Thymus (tissue), 14 donors: ENCODE results near the gene KRT4. TPM values are rescaled to one million over a fixed set of nuclear protein-coding genes. Genes with fewer than 3 reads are reported as not detected.
"Not testable (repeated sequence)": the region's sequence is repeated elsewhere in the genome, so short reads cannot be mapped to it uniquely, and the experiment has no call there.

ENCODE experiments used
- DNase-seq, 9 donors: peaks; one replicate each; pipeline ENCODE4 v3.0.0-alpha.2; 2013; ENCODE audit warnings: low spot score in 9 of 9, low read depth in 6 of 9, missing footprints in 1 of 9
- H3K27ac ChIP-seq, 2 donors: one replicate each; pipeline ENCODE4 v1.5.1; 2013; ENCODE audit warnings: control low read depth in 1 of 2, low read depth in 1 of 2, low read length in 1 of 2, mild to moderate bottlenecking in 1 of 2, moderate library complexity in 1 of 2
- H3K27me3 ChIP-seq, 2 donors: one replicate each; pipeline ENCODE4 v1.5.1; 2013; ENCODE audit warnings: low read length in 1 of 2; ENCODE audit not compliant: control insufficient read depth in 2 of 2, insufficient read depth in 1 of 2
- H3K36me3 ChIP-seq, 2 donors: one replicate each; pipeline ENCODE4 v1.5.1; 2013; ENCODE audit warnings: low read length in 1 of 2, mild to moderate bottlenecking in 1 of 2, moderate library complexity in 1 of 2; ENCODE audit not compliant: control insufficient read depth in 2 of 2, insufficient read depth in 2 of 2
- H3K4me1 ChIP-seq, 2 donors: one replicate each; pipeline ENCODE4 v1.5.1; 2013; ENCODE audit warnings: low read length in 2 of 2; ENCODE audit not compliant: control insufficient read depth in 2 of 2, insufficient read depth in 2 of 2
- H3K4me3 ChIP-seq, 2 donors: one replicate each; pipeline ENCODE4 v1.5.1; 2013; ENCODE audit warnings: low read length in 2 of 2, control low read depth in 1 of 2, mild to moderate bottlenecking in 1 of 2
- H3K9me3 ChIP-seq, 2 donors: one replicate each; pipeline ENCODE4 v1.5.1; 2013; ENCODE audit warnings: low read length in 1 of 2, mild to moderate bottlenecking in 1 of 2; ENCODE audit not compliant: control insufficient read depth in 2 of 2, insufficient read depth in 1 of 2
- WGBS: extraction: QIAGEN DNeasy Blood & Tissue Kit; methylation state at CpG from one replicate; pipeline ENCODE4 v1.1.7; 2013; 5-methylcytosine and 5-hydroxymethylcytosine counted together
- long read RNA-seq, 10 donors: transcript quantifications; one replicate each; lab custom pipeline, GENCODE V29; 2026
- polyA plus RNA-seq: library from polyadenylated mRNA; stranded (reverse); fragments of 200-250 nt; gene quantifications from one replicate; pipeline ENCODE4 v1.2.3, GENCODE V29; 2013
- total RNA-seq: library from RNA; stranded (reverse); fragments of 120-200 nt; gene quantifications from one replicate; pipeline ENCODE4 v1.2.4, GENCODE V29; 2013
- donor health status: healthy.

Gene KRT4
- 0.66 TPM for total RNA-seq
- 24.8 TPM for polyA plus RNA-seq
- long read RNA-seq, donor 1: 0 reads
- long read RNA-seq, donor 2: 0 reads
- long read RNA-seq, donor 3: 0 reads
- long read RNA-seq, donor 4: 0 reads
- long read RNA-seq, donor 5: 0 reads
- long read RNA-seq, donor 6: 0 reads
- long read RNA-seq, donor 7: 0 reads
- long read RNA-seq, donor 8: 0 reads
- long read RNA-seq, donor 9: 0 reads
- long read RNA-seq, donor 10: 0 reads

DNA sequence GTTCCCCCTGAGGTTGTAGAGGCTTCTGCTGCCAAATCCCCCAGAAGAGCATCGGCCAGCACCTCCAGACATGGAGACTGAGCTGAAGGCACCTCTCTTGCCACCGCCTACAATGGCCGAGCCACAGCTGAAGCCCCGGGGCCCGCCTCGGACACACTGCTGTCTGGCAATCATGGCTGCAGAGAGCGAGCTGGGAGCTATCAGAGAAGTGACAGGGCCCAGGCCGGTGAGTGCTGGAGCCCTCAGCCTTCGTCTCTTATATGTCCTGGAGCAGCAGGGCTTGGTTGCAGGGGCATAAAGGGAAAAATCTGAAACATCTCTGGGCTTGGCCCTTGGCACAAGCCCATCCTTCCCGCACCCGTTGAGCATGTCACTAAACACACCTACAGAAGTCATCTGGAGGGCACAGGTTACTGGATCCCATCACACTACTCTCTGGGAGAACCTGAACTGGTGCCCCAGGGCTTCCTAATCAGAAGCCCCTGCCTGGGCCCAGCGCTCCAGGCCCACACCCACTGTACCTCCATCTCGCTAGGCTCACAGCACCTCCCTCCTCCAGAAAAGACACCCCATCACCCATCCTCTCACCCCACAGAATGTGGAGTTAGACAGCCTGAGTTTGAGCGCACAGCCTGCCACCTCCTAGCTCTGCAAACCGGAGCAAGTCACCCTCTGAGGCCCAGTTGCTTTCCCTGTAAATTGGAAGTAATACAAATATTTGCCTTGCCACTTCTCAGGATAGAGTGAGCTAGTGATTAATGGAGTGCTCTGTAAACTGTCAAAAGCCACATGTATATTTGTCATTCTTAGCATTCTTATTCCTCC lies at the start of gene KRT4:
Gene KRT4, minus strand, starts transcription at position 232 of the 825 bp plus-strand sequence. Its CDS starts 58 bp downstream, at position 174.
- Histone ChIP-seq H3K27ac (no peak within 1 kb of the TSS), H3K9me3 (no peaks in the 10 kb centered on the region), H3K4me1 (no peaks in the 10 kb centered on the region), H3K4me3 (no peak within 1 kb of the TSS), H3K27me3 (peaks cover 0 to 13% of the 10 kb centered on the region in 2 donors), H3K36me3 (no peaks in the 10 kb centered on the region)
- no peak for DNase-seq
- 95% methylated on average over 15 of the region's 15 CpGs for WGBS

DNA sequence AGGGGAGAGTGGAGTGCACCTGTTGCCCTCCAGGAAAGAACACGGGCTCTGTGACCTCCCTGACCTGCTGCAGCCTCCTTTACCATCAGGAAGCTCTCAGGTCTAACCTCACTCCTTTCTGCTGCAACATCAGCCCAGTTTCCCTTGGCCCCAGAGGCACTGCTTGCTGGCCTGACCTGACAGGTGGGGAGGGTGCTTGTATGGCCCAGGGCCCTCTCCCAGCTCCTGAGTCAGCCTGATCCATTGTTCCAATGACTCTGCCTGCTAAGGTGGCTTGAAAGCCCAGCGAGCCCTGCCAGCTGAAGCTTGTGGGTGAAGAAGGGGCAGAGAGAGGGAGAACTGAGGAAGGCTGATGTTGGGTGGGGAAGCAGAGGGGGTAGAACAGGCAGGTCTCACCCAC lies 48.1 kb upstream of the KRT4 start:
- Histone ChIP-seq H3K9me3 (no peaks in the 10 kb centered on the region), H3K4me3 (no peak overlapping the region), H3K27ac (no peak overlapping the region), H3K4me1 (peaks cover 0 to under 1% of the 10 kb centered on the region in 2 donors), H3K27me3 (peaks cover 0 to 6% of the 10 kb centered on the region in 2 donors), H3K36me3 (no peaks in the 10 kb centered on the region)
- DNase-seq: no peak
- WGBS: 81% methylated on average over 2 of the region's 2 CpGs

DNA sequence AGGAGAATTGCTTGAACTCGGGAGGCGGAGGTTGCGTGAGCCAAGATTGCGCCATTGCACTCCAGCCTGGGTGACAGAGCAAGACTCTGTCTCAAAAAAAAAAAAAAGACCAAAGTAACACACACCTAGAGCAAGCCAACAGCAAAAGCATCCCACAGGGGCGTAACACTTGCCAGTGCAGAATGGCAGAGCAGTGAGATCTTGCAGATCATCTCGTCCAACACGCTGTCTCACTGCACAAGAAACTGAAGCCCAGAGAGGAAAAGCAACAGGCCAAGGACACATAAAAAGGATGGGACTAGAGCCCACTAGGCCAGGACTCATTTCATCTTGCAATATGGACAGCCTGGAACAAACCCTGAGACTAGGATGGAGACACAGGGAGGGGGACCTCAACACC lies 47.6 kb upstream of the KRT4 start:
- no peak overlapping the region for H3K27ac ChIP-seq
- whole genome bisulfite sequencing: 97% methylated on average over 7 of the region's 7 CpGs

DNA sequence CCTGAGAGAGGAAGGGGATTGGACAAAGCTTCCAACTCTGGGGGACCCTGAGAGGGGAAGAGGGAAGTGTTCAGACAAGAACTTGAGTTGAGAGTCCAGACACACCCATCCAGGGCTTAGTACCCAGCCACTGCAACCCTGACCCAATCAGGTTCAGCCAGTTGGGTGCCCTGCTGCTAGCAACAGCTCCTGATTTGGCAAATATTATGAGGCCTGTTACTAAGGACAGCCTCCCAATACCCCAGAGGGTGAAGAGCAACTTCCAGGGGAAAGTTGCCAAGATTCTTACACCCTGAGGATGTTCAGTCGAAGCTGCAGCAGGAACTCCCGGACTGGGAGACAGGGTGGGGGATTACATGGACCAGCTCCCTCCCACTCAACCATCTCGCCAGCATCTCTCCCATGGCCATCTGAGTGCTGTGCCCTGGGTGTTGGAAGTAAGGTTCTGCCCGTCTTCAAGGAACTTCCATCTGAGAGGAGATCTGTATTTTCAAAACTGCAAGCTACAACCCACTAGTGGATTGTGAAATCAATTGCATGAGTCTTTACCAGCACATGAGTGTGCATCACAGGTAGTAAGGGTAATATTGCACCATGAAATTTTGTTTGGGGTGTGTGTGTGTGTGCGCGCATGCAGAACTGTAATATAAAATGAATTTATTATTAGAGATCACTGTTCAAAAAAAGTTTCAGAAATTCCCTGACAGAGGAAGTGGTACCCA lies 46.3 kb upstream of the KRT4 start:
- no peak for DNase-seq

More for the DNA sequence above, 47.6 kb upstream of the KRT4 start:
- Histone ChIP-seq H3K36me3 (no peaks in the 10 kb centered on the region), H3K9me3 (no peaks in the 10 kb centered on the region), H3K4me3 (no peak overlapping the region), H3K4me1 (no peaks in the 10 kb centered on the region), H3K27me3 (peaks cover 0 to 6% of the 10 kb centered on the region in 2 donors)
- DNase-seq: no peak

DNA sequence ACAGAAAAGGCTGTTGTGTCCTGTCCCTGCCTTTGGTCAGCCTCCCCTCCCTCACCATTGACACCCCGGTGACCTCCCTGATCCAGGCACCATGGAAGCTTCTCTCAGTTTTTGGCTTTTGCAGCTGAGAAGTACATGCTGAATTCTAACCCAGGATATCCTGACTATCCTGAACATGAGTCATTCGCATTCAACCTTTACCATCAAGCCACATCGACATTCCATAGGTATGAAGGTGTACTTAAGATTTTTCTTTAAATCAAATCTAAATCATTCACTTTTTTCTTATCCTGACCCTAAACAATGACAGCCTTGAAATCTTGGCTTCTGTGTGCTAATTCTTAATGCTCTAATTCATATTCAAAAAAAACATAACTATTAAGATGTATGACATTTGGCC lies 43.6 kb upstream of the KRT4 start:
- 96% methylated on average over 3 of the region's 3 CpGs for WGBS
- Histone ChIP-seq H3K27me3 (peaks cover 0 to 10% of the 10 kb centered on the region in 2 donors), H3K27ac (no peak overlapping the region), H3K4me3 (no peak overlapping the region), H3K4me1 (no peaks in the 10 kb centered on the region), H3K36me3 (no peaks in the 10 kb centered on the region), H3K9me3 (no peaks in the 10 kb centered on the region)
- DNase-seq: no peak

More for the DNA sequence above, 46.3 kb upstream of the KRT4 start:
- no peaks in the 10 kb centered on the region for H3K4me1 ChIP-seq
- H3K27ac ChIP-seq: no peak overlapping the region
- H3K4me3 ChIP-seq: no peak overlapping the region
- no peaks in the 10 kb centered on the region for H3K36me3 ChIP-seq
- peaks cover 0 to 6% of the 10 kb centered on the region in 2 donors for H3K27me3 ChIP-seq
- no peaks in the 10 kb centered on the region for H3K9me3 ChIP-seq
- 93% methylated on average over 6 of the region's 6 CpGs for WGBS

DNA sequence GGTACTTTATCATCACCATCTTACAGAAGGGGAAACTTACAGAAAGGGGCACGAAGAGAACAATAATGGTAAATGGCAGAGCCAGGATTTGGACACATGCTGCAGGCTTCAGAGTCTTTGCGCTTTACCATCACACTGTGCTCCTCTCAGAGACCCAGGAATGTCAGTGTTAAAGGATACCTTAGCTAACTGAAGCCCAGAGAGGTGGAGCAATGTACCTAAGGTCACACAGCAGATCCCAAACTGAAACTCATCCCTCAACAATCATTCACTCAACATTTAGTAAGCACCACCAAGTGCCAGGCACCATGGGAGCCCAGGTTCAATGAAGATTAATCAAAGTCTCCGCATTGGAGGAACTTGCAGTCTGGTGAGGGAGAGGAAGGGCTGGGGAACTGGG lies 42.9 kb upstream of the KRT4 start:
- Histone ChIP-seq H3K9me3 (no peaks in the 10 kb centered on the region), H3K27ac (no peak overlapping the region), H3K27me3 (peaks cover 0 to 7% of the 10 kb centered on the region in 2 donors), H3K4me1 (no peaks in the 10 kb centered on the region), H3K4me3 (no peak overlapping the region), H3K36me3 (no peaks in the 10 kb centered on the region)
- WGBS: 89% methylated on average over 3 of the region's 3 CpGs
- DNase-seq: no peak

DNA sequence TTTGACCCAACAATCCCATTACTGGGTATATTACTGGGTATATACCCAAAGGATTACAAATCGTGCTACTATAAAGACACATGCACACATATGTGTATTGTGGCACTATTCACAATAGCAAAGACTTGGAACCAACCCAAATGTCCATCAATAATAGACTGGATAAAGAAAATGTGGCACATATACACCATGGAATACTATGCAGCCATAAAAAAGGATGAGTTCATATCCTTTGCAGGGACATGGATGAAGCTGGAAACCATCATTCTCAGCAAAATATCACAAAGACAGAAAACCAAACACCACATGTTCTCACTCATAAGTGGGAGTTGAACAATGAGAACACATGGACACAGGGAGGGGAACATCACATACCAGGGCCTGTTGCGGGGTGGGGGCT lies 42.2 kb upstream of the KRT4 start:
- not testable (repeated sequence) for DNase-seq, H3K27me3 ChIP-seq, H3K36me3 ChIP-seq, H3K4me3 ChIP-seq, H3K9me3 ChIP-seq, H3K27ac ChIP-seq, H3K4me1 ChIP-seq
- 94% methylated on average over 2 of the region's 2 CpGs for WGBS

DNA sequence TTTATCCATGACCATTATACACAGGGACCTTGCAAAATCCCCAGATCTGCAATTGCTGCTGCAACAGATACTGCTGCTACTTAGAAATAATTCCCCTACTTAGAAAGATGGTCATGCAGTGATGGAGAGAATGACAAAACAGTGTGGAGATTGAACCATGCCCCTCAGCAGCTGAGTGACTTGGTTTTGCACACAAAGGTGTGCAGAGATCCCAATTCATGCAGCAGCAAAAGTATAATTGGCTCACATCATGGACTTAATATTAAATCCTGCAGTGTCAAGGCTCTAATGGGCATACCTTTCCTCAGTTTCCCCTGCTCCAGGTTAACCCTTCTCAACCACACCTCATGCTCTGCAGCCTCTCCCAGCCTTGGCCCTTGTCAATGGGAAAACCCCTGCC lies 37.9 kb upstream of the KRT4 start:
- DNase-seq: no peak
- no peak overlapping the region for H3K27ac ChIP-seq
- H3K4me3 ChIP-seq: no peak overlapping the region
- H3K4me1 ChIP-seq: no peaks in the 10 kb centered on the region
- no peaks in the 10 kb centered on the region for H3K36me3 ChIP-seq
- no peaks in the 10 kb centered on the region for H3K9me3 ChIP-seq
- H3K27me3 ChIP-seq: peaks cover 0 to 12% of the 10 kb centered on the region in 2 donors

DNA sequence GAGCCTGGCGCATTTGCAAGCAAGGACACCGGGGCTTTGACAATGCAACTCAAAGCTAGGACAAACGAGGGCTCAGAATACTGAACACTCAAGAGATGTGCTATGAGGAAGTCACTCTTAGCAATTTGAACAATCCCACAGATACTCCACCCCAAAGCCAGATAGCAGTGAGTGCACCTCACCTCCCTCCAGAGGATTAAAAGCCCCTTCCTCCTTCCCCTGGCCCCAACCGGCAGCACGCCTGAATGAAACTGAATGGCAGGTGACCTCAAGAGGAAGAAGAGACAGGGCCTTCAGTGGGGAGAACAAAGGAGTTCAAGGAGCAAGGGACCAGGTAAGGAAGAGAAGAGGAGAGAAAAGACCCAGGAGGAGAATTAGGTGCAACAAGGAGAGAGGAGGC lies 36.8 kb upstream of the KRT4 start:
- Histone ChIP-seq H3K4me1 (no peaks in the 10 kb centered on the region), H3K36me3 (no peaks in the 10 kb centered on the region), H3K27ac (no peak overlapping the region), H3K27me3 (peaks cover 0 to 12% of the 10 kb centered on the region in 2 donors), H3K9me3 (no peaks in the 10 kb centered on the region), H3K4me3 (no peak overlapping the region)
- WGBS: 74% methylated on average over 5 of the region's 5 CpGs
- DNase-seq: no peak
